HG03342 (cell line): Measurements from ENCODE around the gene GAPVD1.
"Not testable (repeated sequence)": the region's sequence is repeated elsewhere in the genome, so short reads cannot be mapped to it uniquely, and the experiment has no call there.

Experiments used
- ATAC-seq: cut with Tn5 transposase; IDR thresholded peaks from one replicate; pipeline ENCODE4 v1.9.1; 2021; ENCODE audit warnings: mild to moderate bottlenecking, moderate library complexity; ENCODE audit not compliant: unreplicated experiment

GAPVD1 gene, protein sequence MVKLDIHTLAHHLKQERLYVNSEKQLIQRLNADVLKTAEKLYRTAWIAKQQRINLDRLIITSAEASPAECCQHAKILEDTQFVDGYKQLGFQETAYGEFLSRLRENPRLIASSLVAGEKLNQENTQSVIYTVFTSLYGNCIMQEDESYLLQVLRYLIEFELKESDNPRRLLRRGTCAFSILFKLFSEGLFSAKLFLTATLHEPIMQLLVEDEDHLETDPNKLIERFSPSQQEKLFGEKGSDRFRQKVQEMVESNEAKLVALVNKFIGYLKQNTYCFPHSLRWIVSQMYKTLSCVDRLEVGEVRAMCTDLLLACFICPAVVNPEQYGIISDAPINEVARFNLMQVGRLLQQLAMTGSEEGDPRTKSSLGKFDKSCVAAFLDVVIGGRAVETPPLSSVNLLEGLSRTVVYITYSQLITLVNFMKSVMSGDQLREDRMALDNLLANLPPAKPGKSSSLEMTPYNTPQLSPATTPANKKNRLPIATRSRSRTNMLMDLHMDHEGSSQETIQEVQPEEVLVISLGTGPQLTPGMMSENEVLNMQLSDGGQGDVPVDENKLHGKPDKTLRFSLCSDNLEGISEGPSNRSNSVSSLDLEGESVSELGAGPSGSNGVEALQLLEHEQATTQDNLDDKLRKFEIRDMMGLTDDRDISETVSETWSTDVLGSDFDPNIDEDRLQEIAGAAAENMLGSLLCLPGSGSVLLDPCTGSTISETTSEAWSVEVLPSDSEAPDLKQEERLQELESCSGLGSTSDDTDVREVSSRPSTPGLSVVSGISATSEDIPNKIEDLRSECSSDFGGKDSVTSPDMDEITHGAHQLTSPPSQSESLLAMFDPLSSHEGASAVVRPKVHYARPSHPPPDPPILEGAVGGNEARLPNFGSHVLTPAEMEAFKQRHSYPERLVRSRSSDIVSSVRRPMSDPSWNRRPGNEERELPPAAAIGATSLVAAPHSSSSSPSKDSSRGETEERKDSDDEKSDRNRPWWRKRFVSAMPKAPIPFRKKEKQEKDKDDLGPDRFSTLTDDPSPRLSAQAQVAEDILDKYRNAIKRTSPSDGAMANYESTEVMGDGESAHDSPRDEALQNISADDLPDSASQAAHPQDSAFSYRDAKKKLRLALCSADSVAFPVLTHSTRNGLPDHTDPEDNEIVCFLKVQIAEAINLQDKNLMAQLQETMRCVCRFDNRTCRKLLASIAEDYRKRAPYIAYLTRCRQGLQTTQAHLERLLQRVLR (N-terminal part only)

DNA sequence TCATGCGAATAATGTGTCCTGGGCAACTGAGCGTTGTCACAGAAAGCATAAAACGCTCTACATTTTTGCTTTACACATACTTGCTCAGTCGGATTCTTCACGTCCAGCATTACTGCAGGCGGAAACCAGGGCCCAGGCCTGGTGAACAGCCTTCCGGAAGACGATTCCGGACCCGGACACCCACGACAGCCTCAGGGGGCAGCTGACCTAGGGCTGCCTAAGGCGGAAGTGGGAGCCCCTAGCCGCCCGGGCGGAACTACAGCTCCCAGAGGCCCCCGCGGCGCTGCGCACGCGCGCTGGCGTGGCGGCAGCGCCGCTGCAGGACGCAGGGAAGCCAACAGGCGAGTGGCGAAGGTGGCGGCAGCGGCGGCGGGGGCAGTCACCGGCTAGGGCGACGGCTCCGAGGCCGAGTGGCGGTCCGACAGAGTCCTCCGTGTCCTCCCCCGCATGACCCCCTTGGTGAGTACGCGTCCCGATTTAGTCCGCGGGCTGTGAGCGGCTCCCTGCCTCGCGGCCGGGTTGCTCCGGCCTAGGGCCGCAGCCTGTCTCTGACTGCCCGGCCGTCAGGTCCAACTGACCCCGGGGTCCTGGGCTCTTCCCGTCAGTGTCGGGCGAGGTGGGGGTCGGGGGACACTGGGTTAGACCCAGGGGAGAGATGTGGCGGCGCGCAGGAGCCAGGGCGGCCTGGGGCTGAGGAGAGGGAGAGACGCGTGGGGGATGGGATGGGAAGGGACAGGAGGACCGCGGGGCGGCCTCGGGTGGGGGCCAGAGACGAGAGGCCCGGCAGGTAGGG, at the start of gene GAPVD1:
Gene GAPVD1, plus strand, starts transcription at position 326 of the 793 bp plus-strand sequence. CDS start 37,096 bp downstream, outside the sequence.
- ATAC-seq = peak; percentile 95

DNA sequence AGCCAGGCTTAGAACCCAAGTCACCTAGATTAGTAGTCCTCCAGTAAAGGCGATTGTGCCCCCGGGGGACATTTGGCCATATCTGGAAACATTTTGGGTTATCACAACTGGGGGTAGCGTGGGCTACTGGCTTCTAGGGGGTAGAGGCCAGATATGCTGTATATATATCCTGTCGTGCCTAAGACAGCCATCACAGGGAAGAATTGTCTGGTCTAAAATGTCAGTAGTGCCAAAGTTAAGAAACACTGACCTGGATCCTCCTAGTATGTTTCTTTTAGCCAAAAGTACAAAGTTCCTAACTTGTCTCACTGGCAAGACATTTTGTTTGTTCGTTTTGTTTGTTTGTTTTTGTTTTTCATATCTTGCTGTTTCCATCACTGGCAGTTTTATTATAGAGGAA, 47.4 kb upstream of the GAPVD1 start:
- ATAC-seq = no peak

DNA sequence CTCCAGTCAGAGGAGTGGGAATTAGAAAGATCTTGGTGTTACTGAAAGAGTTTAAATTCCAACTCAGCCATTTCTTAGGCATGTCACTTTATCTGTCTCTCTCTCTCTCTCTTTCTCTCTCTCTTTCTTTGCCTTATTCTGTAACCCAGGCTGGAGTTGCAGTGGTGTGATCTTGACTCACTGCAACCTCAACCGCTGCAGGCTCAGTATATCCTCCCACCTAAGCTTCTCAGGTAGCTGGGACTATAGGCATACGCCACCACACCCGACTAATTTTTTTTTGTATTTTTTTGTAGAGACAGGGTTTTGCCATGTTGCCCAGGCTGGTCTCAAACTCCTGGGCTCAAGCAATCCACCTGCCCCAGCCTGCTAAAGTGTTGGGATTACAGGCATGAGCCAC, 43.0 kb upstream of the GAPVD1 start:
- ATAC-seq = no peak

DNA sequence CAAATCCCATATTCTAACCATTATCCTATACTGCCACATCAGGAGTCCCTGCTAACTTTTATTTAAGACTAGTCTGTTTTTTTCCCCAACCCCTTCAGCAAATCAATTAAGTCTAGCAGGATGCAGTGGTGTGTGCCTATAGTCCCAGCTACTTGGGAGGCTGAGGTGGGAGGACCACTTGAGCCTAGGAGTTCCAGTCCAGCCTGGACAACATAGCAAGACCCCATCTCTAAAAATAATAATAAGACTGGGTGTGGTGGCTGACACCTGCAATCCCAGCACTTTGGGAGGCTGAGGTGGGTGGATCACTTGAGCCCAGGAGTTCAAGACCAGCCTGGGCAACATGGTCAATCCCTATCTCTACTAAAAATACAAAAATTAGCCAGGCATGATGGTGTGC, 36.8 kb upstream of the GAPVD1 start:
- ATAC-seq = not testable (repeated sequence)

DNA sequence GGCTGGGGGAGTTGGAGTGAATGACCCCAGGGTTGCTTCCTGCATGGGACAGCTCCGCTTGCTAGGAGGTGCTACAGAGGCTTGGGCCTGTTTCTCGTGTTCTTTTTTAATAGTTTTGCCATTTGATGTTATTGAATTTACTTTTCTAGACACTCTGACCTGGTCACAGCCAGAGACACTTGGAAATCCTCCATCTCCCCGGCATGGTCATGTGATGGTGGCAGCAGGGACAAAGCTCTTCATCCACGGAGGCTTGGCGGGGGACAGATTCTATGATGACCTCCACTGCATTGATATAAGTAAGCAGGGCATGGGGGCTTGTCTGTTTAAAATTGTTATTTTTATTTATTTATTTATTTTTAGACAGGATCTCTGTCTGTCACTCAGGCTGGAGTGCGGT, 33.9 kb upstream of the GAPVD1 start:
- no peak for ATAC-seq

DNA sequence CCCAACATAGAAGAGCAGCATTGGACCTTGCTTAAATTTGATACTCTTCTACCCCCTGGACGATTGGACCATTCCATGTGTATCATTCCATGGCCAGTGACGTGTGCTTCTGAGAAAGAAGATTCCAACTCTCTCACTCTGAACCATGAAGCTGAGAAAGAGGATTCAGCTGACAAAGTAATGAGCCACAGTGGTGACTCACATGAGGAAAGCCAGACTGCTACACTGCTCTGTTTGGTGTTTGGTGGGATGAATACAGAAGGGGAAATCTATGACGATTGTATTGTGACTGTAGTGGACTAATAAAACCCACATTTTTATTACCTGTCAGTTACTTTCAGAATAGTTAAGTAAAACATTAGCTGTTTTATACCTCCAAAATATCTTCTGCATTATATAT, 27.9 kb upstream of the GAPVD1 start:
- ATAC-seq = no peak

DNA sequence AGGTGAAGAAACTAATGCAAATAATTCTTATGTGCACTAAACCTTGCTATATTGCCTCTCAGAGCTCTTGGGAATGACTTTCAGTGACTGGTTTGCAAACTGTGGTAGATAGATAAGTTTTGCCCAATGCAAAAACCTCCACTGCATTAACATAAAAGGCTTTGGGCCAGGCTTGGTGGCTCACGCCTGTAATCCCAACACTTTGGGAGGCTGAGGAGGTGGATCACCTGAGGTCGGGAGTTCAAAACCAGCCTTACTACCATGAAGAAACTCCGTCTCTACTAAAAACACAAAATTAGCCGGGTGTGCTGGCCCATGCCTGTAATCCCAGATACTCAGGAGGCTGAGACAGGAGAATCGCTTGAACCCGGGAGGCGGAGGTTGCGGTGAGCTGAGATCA, 27.5 kb upstream of the GAPVD1 start:
- not testable (repeated sequence) for ATAC-seq

DNA sequence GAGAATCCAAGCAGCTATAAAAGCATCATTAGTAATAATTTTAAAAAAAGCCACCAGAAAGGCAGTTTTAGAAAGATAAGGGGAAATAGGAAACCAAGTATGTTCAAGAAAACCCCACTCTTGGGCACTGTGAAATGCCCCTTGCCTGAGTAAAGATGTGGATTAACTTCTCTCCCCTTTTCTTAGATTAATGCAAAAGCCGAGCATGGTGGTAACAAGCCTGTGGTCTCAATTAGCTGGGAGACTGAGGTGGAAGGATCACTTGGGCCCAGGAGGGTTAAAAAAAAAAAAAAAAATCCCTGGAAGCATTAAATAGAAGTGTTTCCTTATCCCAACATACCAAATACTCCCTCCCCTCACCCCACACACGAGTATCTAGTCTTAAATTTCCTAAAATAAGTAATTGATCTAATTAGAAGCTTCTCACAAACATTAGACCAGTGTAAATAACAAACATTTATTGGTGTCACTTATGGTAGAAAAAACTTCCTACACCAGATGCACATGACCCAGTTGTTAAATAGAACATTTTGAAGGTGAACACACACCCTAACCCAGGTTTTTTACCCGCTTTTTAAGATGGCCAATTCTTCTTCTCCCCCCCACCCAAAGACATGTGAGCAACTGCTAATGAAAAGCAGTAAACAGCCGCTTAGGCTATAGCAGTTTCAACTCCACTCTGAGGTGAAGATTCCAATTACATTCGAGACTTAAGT, 25.7 kb upstream of the GAPVD1 start:
- no peak for ATAC-seq

DNA sequence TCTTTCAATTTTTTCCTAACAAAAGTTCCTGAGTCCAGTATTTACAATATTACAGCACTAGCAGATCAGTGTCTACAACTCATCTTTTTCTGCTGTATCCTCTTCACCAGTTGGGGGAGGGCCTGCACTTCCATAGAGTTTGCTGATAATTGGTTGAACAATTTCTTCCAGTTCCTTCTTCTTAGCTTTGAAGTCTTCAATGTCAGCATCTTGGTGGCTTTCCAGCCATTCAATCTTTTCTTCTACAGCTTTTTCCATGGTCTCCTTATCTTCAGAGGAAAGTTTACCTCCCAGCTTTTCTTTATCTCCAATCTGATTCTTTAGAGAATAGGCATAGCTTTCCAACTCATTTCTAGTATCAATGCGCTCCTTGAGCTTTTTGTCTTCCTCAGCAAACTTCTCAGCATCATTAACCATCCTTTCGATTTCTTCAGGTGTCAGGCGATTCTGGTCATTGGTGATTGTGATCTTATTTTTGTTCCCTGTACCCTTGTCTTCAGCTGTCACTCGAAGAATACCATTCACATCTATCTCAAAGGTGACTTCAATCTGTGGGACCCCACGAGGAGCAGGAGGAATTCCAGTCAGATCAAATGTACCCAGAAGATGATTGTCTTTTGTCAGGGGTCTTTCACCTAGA, 25.0 kb upstream of the GAPVD1 start:
- ATAC-seq = not testable (repeated sequence)

DNA sequence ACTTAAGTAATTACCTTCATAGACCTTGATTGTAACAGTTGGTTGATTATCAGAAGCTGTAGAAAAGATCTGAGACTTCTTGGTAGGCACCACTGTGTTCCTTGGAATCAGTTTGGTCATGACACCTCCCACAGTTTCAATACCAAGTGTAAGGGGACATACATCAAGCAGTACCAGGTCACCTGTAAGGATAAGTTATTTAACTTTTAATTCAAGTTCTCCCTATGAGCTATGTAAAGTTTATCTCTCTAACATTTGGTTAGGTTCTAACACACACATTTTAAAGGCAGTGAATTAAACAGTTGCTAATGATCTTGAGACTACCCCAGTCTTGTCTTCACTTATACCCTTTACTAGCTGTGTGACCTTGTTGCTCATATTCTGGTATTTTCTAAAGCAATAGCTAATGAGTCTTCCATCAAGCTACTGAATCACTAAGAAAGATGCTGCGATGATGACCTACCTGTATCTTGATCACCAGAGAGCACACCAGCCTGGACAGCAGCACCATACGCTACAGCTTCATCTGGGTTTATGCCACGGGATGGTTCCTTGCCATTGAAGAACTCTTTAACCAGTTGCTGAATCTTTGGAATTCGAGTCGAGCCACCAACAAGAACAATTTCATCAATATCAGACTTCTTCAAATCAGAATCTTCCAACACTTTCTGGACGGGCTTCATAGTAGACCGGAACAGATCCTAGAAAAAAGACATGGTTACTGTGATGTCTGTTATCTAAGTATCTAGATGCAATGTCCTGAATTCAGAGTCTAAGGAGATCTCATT, 23.3 kb upstream of the GAPVD1 start:
- no peak for ATAC-seq

DNA sequence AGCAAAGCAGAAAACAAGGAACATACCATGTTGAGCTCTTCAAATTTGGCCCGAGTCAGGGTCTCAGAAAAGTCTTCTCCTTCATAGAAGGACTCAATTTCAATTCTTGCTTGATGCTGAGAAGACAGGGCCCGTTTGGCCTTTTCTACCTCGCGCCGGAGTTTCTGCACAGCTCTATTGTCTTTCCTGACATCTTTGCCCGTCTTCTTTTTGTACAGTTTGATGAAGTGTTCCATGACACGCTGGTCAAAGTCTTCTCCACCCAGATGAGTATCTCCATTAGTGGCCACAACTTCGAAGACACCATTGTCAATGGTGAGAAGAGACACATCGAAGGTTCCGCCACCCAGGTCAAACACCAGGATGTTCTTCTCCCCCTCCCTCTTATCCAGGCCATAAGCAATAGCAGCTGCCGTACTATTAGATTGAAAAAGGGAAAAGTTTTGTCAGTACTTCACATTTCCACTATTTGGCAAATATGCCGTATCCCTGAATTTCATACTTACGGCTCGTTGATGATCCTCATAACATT, 22.6 kb upstream of the GAPVD1 start:
- ATAC-seq = no peak

DNA sequence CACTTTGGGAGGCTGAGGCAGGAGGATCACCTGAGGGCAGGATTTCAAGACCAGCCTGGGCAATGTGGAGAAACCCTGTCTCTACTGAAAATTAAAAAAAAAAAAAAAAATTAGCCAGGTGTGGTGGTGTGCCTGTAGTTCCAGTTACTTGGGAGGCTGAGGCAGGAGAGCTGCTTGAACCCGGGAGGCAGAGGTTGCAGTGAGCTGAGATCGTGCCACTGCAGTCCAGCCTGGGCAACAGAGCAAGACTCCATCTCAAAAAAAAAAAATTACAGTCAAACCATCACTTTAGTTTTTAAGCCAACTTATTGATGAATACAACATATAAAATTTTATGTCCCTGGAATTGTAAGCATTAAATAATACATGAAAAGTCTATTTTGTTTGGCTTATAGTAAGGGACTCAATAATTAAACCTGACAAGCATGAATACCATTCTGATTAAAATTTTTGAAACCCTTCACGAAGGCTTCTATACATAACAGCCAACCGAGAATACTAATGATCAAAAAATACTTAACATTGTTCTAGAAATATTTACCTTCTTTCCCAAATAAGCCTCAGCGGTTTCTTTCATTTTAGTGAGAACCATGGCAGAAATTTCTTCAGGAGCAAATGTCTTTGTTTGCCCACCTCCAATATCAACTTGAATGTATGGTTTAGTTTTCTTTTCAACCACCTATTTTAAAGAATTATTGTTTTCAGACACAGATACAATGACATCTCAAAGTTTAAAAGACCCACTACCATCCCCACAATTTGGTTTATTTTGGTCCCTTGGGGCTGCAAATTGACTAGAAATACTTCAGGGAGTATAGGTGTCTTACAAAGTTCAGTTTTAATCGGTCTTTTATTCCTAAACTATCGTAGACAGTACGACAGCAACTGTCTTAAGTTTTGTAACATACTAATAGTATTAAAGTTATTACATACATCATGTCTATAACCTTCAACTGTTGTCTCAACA, 21.7 kb upstream of the GAPVD1 start:
- ATAC-seq = no peak

DNA sequence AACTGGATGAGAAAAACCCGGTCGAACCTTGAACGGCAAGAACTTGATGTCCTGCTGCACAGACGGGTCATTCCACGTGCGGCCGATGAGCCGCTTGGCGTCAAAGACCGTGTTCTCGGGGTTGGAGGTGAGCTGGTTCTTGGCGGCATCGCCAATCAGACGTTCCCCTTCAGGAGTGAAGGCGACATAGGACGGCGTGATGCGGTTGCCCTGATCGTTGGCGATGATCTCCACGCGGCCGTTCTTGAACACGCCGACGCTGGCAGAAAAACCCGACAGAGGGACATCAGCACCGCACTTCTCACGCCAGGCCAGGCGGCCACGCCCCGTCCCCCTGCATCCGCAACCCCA, 21.0 kb upstream of the GAPVD1 start:
- no peak for ATAC-seq

DNA sequence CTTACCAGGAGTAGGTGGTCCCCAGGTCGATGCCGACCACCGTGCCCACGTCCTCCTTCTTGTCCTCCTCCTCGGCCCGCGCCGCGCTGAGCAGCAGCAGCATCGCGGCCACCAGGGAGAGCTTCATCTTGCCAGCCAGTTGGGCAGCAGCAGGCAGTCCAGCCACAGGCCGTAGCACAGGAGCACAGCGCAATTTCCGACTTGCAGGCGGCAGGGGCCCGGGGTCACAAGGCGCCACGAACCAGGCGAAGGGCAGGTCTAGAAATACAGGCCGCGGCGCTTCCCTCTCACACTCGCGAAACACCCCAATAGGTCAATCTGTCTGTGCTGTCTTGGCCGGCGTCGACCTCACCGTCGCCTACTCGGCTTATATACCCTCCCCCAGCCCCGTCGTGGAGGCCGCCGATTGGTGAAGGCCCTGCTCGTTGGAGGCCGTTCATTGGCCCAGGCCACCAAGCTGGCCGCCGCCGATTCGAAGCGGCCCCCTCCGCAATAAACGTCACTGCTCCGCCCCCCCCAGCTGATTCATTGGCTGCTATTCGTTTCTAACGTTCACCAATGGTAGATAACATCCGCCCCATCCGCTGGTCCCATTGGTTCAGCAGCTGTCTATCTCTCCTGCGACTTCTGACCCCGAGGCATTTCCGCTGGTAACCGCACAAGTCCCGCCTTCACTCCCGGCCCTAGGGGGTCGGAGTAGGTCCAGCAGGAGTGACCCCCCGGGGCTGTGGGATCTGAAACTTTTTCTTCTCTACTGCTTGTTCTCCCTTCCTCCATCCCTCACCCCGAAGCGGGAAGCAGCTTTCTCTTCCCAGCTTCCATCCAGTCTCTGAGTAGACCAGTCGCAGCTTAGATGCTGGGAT, 20.4 kb upstream of the GAPVD1 start, which contains the start of gene HSPA5:
Gene HSPA5, minus strand, starts transcription at position 344 of the 863 bp plus-strand sequence. Its CDS starts 217 bp downstream, at position 127.
- ATAC-seq = peak; percentile 91

DNA sequence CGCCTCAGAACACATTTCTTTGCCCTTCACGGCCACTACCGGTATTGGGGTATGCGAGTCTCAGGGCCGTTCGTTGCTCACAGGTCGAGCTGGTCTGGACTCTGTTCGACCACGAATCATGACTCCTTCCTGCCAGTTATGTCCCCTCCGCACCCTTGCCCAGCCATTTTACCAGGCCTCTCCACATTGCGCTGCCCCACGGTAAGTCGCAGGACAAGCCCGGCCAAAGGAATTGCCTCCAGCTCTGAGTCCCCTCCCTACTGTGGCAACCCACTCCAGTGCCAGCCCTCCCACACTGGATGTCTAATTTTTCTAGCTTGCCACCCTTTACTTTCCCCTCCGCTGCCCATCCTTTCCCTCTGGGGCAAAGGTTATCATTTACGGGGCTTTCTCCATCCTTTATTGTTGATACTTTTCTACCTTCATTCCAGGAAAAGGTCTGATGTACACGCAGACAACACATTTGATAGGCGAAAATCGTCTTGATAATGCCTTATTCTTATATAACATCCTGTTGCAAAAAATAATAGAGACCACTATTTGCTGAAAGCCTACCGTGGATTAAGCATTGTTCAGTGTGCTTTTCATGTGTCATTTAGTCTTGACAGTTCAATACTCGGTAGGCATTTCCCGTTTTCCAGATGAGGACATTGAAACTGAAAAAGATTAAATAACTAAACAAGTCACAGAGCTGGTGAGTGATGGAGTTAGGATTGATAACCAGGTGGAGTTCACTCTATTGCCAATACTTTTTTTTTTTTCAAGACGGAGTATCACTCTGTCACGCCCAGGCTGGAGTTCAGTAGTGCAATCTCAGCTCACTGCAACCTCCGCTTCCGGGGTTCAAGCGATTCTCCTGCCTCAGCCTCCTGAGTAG, 19.5 kb upstream of the GAPVD1 start:
- ATAC-seq = peak; percentile 19
